Left lobe of liver (tissue), 2 donors: Measurements from ENCODE around the gene WDFY4. TPM values are rescaled to one million over a fixed set of nuclear protein-coding genes. Genes with fewer than 3 reads are reported as not detected.

Experiments
- ATAC-seq: fragments of 200-7000 bp; cut with Tn5 transposase; one replicate; pipeline ENCODE4 v1.9.1; 2020; ENCODE audit warnings: mild to moderate bottlenecking, moderate library complexity
- DNase-seq: peaks from one replicate; pipeline ENCODE4 v3.0.0-alpha.2; 2020; ENCODE audit warnings: low spot score
- total RNA-seq: library from RNA; stranded (reverse); gene quantifications from one replicate; pipeline ENCODE4 v1.2.1, GENCODE V29; 2021
- donor health status: DM: no; HTN: no; CAD: no; lungs with moderate emphysema.
- donor health status: DM: no; HTN: yes; CAD: no.

Gene WDFY4
- total RNA-seq, 1 donor from 2014 or later = 1.3 TPM

DNA sequence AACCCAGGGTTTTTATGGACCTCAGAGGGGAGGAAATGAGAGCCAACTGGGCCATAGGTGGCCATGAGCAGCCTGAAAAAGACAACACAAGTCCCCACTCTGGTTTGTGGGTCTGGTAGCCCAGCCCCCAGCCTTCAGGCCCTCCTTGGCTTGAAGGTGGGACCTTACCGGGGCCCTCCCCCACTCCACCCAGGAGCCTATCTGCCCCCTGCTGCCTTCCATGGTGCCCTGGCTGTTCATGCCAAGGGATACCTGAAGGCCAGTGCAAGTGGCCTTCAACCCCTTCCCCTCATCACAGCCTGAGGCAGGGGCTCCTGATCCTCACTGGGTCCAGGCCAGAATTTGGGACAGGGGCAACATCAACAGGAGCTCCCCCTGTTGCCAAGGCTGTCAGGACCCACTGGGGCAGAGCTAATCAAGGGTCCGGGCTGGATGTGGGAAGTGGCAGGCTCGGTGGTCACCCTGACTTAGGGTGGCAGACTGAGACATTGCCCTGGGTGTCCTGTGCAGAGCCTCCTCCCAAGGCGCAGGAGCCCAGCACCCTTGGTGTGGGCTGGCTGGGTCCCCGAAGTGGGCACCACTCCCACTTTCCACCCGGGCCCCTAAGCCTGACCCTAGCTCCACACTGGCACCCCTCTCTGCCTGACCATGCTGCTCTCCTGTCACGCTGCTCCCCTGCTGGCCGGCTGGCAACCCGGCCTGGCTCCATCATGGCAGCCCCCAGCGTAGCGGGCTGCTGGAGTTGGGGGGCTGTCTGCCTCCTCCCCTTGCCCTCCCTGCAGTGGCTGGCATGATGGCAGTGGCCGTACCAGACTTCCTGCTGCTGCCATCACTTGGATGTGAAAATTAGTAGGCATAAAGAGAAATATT lies 6.4 kb downstream of the WDFY4 start:
- ATAC-seq = no peak
- no peak for DNase-seq

- ATAC-seq (no peak), DNase-seq (no peak)
Observed at GRCh38 chr10:48691812-48692528, 7.3 kb downstream of the WDFY4 start.

GRCh38 chr10:48692748-48693147 lies 8.1 kb downstream of the WDFY4 start:
- ATAC-seq = no peak
- no peak for DNase-seq

- no peak for DNase-seq
- ATAC-seq = no peak
Observed at GRCh38 chr10:48693206-48693605, 8.5 kb downstream of the WDFY4 start.

- ATAC-seq (no peak), DNase-seq (no peak)
Observed at GRCh38 chr10:48694371-48695030, 9.8 kb downstream of the WDFY4 start.

- ATAC-seq (no peak), DNase-seq (no peak)
Observed at GRCh38 chr10:48695636-48696534, 11.2 kb downstream of the WDFY4 start.

DNA sequence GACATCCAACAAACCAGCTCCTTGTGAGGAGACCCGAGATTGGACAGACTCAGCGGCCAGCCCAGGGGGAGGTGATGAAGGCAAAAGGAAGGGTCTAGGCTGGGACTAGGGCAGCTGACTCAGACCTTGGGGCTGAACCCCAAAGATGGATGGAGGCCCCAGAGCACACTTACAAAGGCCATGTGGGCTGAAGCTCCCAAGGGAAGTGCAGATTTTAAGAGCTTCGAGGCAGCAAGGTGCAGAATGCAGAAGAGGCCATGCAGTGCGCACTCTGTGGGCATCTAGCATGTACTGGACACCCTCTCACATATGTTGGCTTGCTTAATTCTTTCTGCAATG lies 11.8 kb downstream of the WDFY4 start:
- DNase-seq = no peak
- no peak for ATAC-seq

DNA sequence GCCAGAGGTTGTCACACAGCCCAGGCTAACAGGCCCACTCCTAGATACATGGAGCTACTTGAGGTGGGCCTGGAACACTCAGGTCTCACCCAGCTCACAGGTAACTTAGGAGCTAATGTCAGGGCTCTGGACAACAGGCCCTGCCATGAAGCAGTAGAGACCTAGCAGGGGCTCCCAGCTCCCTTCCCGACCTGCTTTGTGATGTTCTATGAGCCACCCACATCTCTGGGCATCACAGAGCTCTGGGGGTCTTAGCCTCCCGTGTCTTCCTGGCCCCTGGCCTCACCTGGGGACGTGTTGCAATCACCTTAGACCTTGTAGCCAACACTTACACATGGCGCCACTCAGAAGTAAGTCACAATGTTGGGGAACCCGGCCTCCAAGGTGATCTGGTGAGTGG lies 12.4 kb downstream of the WDFY4 start:
- ATAC-seq (no peak), DNase-seq (no peak)

- DNase-seq (no peak), ATAC-seq (no peak)
Observed at GRCh38 chr10:48697821-48698764, 13.4 kb downstream of the WDFY4 start.

DNA sequence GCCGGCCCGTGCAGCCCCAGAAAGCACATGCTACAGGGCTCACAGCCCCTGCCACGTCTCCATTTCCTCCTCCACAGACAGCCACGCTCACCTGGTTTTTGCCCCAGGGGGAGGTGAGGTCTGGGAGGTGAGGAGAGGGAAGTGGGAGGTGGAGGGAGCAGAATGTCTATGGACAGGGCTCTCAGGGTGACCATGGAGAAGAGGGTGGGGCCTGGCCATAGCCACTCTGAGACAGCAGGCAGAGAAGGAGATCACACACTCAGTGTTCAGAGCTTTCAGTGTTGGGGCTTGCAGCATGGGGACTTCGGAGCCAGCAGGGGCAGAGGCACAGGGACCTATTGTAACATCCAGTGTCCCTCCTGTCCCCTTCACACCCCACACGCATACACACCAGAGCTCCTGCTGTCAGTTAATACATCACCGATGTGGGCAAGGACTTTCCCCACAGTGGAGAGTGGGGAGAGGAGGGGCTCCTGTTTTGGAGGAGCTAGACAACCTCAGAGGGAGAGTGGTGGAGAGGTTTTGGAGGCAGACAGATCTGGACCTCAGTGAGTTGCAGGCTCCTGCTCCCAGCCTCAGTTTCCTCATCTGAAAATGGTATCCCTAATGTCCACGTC lies 14.4 kb downstream of the WDFY4 start:
- no peak for DNase-seq
- no peak for ATAC-seq

GRCh38 chr10:48700071-48700470 lies 15.4 kb downstream of the WDFY4 start:
- no peak for DNase-seq
- no peak for ATAC-seq

DNA sequence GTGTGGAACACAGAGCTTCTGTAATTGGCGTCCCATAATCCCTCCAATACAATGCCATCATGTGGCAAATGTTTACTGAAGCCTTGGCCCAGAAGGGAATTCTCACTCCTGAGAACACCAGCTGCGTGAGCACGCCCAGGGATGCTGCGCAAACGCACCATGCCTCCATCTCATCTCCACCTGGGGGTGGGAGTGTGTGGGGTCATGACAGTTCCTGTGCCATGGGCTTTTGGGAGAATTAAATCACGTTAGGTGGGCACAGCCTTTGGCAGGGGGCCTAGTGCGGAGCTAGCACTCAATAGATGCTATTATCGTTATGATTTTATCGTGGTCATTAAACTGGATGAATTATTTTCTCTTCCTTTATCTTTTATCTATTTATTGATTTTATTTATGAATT lies 15.8 kb downstream of the WDFY4 start:
- no peak for ATAC-seq
- no peak for DNase-seq

GRCh38 chr10:48701139-48701901 lies 16.6 kb downstream of the WDFY4 start:
- DNase-seq (no peak), ATAC-seq (no peak)

- DNase-seq (no peak), ATAC-seq (no peak)
Observed at GRCh38 chr10:48701941-48702340, 17.3 kb downstream of the WDFY4 start.

GRCh38 chr10:48703531-48704122 lies 19.0 kb downstream of the WDFY4 start:
- DNase-seq (no peak), ATAC-seq (no peak)

GRCh38 chr10:48704156-48704555 lies 19.5 kb downstream of the WDFY4 start:
- no peak for ATAC-seq

GRCh38 chr10:48705401-48705938 lies 20.8 kb downstream of the WDFY4 start:
- ATAC-seq = no peak
- DNase-seq = no peak

More at GRCh38 chr10:48704156-48704555, 19.5 kb downstream of the WDFY4 start:
- DNase-seq = peak; percentile 38

- no peak for ATAC-seq
- no peak for DNase-seq
Observed at GRCh38 chr10:48707472-48707871, 22.8 kb downstream of the WDFY4 start.
